HG03103 (cell line): ENCODE measurements around the gene HDAC5.
"Not testable (repeated sequence)": the region's sequence is repeated elsewhere in the genome, so short reads cannot be mapped to it uniquely, and the experiment has no call there.

Experiments used
- ATAC-seq: cut with Tn5 transposase; IDR thresholded peaks from one replicate; pipeline ENCODE4 v1.9.1; 2021; ENCODE audit warnings: low read depth; ENCODE audit not compliant: unreplicated experiment

Gene HDAC5

DNA sequence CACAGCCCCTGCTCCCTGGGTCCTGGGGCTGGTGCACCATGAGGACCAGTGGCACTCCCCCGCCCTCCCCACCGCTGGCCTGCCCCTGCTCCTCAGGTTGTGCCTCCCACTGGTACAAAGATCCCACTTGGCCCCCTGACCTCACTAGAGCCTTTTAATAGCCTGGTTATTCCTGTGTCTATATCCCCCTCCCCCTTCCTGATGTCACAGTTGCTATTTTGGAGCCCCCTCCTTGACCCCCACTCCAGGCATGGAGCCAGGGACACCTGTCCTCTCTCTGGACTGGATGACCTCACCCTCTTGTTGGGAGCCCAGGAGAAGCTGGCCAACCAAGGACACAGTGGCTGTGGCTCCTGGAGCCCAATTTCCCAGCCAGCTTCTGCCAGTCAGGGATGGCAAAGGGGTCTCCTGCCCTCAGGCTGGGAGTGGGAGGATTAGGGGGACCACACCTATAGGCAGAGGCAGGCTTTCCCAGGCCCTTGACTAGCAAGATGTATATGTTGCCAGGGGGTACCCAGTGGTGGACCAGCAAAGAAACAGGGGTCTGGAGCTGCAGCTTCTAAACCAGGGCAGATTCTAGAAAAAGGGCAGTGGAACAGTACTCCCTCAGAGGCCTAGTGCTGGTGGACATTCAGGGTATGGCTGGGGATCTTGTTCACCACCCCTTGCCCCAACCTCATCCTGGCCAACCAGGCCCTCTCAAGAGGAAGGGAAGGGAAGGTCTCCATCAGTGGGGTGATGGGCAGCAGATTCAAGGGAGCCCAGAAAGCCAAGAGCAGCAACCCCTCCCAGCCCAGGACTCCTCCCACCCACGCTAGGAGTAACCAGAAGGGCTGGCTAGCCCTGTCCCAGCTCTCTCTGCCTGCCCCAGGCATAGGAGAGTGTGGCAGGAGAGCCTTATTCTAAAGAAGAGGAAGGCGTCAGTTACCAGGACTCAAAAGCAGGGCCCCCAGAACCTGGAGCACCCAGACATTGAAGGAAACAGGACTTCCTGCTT lies 10.9 kb downstream of the HDAC5 start:
- no peak for ATAC-seq

DNA sequence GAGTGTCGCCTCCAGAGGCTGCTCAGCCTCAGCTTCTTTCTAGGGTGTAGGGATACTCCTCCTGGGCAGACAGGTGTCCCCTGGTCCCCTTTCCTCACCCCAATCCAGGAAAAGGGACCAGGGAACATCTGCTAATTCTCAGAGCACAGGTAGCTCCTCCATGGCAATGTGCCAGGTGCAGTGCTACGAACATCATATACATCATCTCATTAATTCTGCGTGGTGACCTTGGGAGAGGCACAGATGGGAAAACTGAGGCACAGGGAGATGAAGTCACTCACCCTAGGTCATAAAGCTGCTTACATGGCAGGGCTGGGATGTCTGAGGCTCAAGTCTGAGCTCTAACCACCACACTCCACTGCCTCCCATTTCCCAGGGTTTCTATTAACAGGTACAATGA lies 11.7 kb downstream of the HDAC5 start:
- ATAC-seq = no peak

DNA sequence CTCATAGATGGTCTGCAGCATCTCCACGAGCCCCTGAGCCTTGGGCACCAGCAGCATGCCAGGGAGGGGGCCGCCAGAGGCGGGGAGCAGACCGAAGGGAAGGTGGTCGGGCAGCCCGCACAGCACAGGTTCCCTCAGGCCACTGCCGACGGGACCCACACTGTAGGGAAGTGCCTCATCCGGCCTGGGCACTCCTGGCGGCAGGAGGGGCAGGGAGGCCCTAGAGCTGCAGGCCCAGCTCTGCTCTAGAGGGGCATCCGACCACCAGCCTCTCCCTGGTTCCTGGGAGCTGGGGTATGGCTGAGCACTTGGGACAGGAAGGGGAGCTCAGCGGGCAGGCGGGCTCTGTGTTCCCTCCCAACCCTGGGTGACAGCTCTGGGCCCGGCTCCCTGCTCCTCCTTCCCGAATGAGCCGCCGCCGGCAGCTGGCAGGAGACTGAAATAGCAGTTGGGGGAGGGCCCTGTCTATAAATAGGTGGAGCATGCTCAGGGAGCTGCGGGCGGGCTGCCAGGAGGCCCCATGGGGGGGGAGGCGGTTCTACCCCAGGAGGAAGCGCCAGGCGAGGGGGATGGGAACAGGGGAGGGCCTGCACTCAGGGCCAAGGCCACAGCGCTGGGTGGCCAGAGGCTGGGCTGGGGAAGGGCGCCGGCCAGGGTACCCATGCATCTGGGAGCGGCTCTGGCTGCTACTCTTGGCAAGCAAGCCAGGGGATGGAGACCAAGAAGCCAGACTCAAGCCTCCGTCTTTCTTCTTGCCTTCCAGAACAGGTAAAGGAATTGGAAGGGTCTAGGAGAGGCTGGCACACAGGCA lies 12.4 kb downstream of the HDAC5 start:
- ATAC-seq = peak; percentile 48

DNA sequence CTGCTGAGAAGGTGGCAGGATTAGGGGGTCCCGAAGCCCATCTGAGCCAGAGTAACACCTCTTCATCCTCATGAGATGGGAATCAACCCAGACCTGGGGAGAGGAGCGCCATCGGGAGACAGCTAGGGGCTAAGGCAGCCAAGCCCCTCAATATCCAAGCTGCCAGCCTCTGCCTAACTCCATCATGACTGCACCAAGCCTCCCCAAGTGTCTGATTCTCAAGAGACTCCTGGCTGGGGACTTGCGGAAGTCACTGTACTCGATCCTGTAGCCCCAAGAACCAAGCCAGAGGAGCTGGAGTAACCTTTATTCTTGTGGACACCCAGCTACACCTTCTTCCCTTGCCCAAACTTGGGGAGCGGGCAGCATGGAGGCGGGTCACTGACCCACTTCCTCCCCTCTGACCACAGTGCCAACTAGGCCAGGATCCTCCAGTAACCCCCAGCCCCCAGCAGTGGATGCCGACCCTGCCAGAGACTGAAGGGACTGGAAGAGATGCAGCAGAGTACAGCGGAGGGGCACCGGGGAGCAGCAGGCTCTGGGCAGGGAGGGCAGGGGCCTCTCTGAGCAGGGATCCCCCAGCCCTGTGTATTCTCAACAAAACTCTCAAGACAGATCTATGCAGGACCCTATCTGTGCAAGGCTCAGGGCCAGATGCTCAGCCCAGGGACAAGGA lies 13.3 kb downstream of the HDAC5 start:
- ATAC-seq = no peak

DNA sequence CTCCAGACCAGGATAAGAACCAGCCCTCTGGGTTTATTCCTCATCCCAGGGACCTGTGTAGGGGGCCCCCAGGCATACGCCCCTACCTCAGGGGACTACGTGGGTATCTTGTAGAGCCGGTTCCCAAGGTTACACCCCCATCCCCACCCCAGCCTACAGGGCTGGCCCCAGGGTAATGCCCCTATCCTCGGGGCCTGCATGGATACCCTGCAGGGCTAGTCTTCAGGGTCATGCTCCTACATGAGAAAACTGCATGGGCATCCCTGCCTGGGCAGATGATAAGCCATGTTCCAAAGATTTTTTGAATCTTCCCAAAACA lies 14.2 kb downstream of the HDAC5 start:
- ATAC-seq = no peak

DNA sequence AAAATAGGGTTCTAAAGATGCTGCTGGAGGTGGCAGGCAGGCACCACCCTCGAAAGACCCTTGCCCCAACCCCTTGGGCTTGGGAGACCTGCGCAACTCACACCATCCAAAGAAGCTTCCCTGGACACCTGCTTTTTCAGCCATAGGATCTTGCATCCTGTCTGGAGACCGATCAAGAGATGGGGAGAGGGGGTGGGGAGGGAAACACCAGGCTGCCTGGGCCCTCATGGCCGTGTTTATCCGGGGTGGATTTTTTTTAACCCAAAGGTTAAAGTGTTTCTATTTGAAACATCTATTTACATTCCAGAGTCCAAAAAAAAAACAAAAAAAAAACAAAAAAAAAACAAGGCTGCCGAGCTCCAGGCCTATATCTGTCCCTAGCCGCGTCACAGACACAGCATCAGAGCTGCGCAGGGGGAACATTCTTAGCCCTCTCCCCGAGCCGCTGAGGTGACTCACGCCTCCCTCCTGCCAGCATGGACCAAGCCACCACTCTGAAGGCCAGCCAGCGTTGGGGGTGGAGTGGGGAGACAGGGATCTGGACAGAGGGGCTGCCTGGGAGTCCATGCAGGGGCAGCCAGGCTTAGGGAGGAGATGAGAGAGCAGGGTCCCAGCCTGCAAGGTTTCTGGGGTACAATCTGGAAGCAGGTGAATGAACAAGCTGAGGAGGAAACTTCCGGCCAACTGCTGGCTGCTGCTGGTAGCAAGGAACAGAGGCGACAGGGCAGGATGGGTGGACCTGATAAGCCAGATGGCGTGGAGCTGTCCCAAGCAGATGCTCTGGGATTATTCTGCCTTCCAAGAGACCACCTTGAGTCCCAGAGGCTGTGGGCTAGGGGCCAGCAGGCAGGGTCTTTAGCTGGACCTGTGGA lies 14.8 kb downstream of the HDAC5 start:
- no peak for ATAC-seq

DNA sequence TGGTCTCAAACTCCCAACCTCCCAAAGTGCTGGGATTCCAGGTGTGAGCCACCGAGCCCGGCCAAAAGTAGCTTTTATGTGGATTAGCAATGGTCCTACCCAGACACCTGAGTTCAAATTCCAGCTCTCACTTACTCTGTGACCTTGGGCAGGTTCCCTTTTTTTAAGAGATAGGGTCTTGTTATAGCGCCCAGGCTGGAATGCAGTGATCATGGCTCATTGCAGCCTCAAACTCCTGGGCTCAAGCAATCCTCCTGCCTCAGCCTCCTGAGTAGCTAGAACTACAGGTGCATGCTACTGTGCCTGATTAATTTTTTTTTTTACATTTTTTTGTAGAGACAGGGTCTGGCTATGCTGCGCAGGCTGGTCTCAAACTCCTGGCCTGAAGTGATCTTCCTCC lies 16.6 kb downstream of the HDAC5 start:
- no peak for ATAC-seq

DNA sequence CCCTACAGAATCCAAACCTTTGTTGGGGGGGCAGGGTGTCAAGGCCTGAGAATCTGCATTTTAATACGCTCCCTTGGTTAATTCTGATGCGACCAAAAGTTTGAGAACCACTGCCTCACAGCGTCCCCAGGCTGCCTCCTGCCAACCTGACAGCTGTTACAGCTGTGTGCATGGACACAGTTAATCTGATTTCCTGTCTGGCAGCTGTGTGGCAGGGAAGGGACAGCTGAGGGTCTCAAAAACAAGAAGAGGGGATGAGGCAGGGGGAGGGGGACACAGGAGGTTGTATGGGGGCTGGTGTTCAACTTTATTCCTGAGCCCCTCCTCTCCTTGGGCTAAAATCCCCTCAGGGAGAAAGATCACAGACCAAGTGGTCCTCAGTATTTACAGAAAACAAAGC lies 17.5 kb downstream of the HDAC5 start:
- no peak for ATAC-seq

DNA sequence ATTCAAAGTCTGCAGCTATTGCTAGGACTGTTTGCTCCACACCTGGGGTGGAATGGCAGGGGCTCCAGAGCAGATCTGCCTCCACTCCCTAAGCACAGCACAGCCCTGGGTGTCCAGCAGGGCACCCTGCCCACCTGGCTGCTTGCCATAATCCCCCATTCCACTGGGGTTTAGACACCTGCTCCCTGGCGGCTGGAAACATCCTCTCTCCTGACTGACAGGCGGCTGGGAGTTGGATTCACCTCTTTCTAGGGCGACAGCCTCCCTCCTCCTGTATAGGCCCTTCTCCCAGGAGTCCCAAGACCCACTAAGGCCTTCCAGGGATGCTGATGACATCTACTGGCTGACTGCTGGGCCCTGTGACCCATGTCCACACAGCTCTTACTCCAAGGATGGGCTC lies 18.0 kb downstream of the HDAC5 start:
- no peak for ATAC-seq

DNA sequence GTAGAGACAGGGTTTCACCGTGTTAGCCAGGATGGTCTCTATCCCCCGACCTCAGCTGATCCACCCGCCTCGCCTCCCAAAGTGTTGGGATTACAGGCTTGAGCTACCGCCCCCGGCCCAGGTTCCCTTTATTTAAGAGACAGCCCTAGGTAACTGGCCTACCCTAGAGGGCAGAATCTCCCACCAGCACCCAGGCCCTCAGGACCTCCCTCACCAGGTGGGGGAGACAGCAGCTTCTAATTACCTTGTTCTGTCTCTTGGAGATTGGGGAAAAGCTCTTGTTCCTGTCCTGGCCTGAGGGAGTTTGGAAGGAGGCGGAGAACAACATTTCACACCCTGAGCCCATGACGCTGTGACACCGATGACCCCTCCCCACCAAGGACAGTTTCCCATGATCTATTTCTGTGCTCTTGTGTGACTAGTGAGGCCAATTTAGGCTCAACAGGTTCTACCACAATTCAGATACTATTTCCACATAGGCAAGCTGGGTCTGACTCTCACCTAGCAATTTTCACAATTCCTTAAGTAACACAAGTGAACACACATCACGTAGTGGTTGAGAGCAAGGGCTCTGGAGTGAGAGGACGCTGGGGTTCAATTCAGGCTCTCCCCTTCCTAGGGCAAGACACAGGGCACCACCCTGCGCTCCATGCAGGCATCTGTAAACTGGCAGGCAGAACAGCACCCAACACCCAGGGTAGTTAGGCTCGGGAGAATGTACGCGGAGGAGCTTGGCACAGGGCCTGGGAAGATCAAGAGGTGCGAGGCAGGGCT lies 20.4 kb downstream of the HDAC5 start:
- ATAC-seq = no peak

DNA sequence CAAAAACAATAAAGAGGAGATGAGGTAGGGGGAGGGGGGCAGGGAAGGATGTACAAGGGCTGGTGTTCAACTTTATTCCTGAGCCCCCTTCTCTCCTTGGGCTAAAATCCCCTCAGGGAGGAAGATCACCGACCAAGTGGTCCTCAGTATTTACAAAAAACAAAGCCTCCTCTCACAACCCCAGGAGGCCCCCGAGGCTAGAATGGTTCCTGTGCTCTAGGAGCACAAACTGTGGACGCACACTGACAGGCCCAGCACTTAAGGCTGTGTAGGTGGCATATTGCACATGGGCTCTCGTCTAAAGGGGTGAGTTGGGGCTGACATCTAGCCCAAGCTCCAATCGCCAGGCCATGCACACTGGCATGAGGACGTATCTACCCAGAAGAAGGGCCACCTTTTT lies 21.6 kb downstream of the HDAC5 start:
- ATAC-seq = not testable (repeated sequence)

DNA sequence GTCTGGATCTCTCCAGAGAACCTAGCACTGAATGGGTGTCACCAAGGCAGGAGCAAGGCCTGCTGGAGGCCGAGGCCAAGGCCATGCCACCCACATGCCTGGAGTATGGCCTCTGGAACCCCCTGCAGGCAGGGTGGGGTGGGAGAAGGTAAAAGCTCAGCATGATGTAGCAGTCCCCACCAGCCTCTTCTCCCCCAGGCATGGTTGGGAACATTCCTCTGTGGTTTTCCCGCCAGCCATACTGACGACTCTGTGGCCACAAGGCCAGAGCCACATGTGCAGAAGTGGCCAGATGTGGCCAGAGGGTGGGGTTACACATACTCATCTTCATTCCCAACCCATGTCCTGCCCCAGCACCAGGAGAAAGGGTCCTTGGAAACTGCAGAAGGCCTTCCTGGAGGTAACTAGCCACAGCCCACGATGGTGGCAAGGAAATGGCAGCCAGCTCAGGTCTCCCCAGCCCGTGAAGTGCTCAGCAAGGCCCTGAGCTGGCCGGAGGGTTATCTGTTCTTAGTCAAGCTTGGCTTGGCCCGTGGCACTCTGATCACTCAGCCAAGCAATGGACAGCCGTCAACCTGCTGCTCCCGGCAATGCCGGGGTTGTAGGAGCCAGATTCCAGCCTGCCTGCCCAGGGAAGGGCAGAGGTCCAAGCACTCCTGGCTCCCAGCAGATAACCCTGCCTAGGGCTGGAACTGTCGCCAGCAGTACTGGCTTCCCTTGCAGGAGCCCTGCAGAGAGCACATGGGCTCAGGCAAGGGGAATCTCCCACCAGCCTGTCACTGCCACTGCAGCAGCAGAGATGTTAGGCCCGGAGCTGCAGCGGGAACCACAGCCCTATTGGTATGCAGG lies 26.1 kb downstream of the HDAC5 start:
- ATAC-seq = no peak

DNA sequence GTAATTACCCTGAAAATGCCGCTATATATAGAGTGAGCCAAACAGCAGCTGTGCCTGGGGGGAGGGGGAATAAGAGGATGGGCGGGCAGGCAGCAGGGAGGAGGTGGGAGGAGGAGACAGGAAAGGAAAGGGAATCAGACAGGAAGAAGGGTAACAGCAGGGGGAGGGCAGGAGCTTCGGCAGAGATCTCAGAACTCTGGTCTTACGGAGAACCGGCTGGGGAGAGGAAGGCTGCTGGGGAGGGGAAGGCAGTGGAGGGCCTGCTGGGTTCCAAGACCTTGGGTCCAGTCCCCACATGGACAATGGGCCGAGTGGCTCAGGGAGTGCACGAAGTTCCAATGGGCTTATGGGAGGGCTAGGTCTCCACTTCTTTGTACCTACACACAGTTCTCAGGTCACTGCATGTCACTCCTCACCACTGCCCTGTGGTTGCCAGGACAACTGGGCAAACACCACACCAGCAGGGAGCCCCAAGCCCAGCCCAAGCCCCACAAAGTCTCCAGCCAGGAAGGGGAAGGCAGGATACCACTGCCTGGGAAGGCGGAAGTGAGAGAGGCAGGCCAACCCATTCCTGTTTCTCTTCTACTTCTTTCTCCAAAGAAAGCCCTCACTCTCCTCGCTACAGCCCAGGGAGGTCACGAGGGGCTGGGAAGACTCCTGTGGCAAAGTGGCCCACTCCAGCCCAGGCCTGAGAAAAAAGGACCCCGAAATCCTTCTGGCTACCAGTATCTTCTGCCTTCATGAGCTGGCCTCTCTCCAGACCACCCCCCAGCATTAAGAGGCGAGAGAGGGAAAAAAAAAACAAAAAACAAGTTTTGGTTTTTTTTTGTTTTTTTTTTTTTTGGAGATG lies 27.6 kb downstream of the HDAC5 start:
- no peak for ATAC-seq

DNA sequence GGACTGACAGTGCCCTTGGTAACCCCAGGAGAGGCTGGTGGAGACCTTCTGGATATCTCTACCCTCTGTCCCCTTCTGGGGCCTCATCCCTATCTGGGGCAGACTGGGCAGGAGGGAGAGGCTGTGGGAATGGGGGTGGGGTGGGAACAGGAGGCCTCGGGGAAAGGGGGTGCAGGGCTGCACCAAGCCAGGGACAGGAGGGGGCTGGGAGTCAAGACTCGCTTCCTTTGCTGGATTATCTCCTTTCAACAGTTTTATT lies 28.1 kb downstream of the HDAC5 start:
- no peak for ATAC-seq

DNA sequence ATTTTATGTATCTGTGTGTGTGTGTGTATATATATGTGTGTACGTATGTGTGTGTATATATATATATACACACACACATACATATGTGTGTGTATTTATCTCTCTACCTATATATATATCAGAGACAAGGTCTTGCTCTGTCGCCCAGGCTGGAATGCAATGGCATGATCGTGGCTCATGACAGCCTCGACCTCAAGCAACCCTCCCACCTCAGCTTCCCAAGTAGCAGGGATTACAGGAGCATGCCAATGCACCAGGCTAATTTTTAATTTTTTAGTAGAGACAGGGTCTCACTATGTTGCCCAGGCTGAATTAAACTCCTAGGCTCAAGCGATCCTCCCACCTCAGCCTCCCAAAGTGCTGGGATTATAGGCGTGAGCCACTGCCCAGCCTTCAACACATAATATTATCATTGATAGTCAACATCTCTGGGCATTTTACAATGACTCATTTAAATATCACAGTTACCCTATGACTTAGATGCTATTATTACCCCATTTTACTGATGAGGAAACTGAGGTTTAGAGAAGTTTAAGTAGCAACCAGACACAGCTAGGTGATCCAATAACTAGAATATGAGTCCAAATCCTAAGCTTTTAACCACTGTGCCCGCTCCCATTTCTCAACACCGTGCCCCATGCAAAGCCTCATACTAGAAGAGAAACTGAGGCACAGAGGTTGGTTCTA lies 28.6 kb downstream of the HDAC5 start:
- ATAC-seq = no peak

DNA sequence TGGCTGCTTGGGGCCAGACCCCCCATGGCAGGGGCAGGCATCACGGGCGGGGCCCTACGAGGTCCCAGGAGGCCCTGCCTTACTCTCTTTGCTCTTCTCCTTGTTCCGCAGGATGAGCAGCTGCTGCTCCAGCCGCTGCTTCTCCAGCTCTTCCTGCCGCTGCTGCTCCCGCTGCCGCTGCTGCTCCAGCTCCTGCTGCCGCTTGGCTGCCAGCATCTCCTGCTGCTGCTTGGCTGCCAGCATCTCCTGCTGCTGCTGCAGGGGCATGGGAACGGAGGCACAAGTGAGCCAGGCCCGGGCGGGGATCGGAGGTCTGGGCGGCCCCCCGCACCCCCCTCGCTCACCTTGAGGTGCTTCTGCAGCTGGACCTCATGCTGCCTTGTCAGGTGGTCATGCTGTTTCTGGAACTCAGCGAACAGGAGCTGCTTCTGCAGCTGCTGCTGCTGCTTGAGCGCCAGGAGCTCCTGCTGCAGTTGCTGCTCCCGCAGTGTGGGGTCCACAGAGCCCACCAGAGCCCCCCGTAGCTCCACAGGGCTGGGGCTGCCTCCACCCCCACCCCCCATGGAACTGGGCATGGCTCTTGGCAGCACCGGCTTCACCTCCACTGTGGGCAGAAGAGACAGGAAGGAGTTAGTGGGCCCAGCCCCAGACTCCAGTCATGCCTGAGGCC lies 30.1 kb downstream of the HDAC5 start:
- no peak for ATAC-seq

DNA sequence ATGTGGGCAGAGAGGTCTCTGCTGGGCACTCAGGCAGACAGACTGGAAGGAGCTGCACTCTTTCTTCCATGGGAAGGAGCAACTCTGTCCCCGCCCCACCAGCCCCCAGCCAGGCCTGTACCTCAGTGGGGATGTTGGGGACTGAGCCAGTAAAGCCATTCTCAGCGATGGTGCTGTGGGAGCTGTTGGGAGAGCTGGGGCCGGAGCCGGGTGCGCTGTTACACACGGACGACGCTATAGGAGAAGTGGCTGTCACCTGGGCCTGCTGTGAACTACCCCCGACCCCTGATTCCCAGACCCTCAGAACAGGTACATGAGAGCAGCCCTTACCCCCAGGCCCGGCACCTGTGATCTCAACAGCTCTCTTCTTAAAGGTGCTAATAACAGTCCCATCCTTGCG lies 31.4 kb downstream of the HDAC5 start:
- ATAC-seq = no peak
